Fibroblast of pulmonary artery (primary cell): ENCODE measurements around the gene HIPK2.
A peak's percentile ranks its signal among the peaks of the same experiment; 100 is the strongest.

Experiments used
- DNase-seq: peaks from one replicate; pipeline ENCODE4 v3.0.0-alpha.2; 2010; ENCODE audit warnings: low read depth
- H3K4me3 ChIP-seq: replicated peaks from 2 replicates; pipeline ENCODE4 v1.5.1; 2011; ENCODE audit warnings: low read depth, mild to moderate bottlenecking, control low read depth, low read length, moderate library complexity
- TF ChIP-seq, protein P1 (sequence below): IDR thresholded peaks from 2 replicates; pipeline ENCODE4 v1.5.1; 2011; ENCODE audit warnings: mild to moderate bottlenecking, control low read depth, low read length, inconsistent platforms; ENCODE audit errors: missing control alignments

Gene HIPK2

GRCh38 chr7:139711991-139712743 lies 65.6 kb downstream of the HIPK2 start:
- no peak overlapping the region for H3K4me3 ChIP-seq
- TF ChIP-seq, protein P1, sequence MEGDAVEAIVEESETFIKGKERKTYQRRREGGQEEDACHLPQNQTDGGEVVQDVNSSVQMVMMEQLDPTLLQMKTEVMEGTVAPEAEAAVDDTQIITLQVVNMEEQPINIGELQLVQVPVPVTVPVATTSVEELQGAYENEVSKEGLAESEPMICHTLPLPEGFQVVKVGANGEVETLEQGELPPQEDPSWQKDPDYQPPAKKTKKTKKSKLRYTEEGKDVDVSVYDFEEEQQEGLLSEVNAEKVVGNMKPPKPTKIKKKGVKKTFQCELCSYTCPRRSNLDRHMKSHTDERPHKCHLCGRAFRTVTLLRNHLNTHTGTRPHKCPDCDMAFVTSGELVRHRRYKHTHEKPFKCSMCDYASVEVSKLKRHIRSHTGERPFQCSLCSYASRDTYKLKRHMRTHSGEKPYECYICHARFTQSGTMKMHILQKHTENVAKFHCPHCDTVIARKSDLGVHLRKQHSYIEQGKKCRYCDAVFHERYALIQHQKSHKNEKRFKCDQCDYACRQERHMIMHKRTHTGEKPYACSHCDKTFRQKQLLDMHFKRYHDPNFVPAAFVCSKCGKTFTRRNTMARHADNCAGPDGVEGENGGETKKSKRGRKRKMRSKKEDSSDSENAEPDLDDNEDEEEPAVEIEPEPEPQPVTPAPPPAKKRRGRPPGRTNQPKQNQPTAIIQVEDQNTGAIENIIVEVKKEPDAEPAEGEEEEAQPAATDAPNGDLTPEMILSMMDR = no peak

DNA sequence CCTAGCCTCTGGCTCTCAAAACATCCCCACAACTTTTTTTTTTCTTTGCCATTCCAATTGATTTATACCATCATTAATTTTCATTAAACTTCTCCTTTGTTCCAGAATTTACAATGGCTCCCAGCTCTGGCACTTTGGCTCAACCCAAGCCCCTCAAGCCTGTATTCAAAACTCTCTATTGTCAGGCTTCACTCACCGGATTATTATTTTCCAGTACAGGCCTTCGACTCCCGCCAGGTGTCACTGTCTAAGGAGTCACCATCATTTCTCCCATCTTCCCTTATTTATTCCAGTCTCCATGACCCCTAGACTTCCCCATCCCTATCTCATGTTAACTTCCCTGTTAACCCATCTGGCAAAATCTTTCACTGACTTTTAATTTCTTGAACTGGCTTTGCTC lies 67.8 kb downstream of the HIPK2 start:
- no peak for DNase-seq
- TF ChIP-seq, protein P1 = no peak

More at GRCh38 chr7:139711991-139712743, 65.6 kb downstream of the HIPK2 start:
- no peak for DNase-seq

GRCh38 chr7:139709485-139709884 lies 68.3 kb downstream of the HIPK2 start:
- no peak overlapping the region for H3K4me3 ChIP-seq
- DNase-seq = peak; percentile 19
- TF ChIP-seq, protein P1 = no peak

More for the DNA sequence above, 67.8 kb downstream of the HIPK2 start:
- H3K4me3 ChIP-seq = no peak overlapping the region

DNA sequence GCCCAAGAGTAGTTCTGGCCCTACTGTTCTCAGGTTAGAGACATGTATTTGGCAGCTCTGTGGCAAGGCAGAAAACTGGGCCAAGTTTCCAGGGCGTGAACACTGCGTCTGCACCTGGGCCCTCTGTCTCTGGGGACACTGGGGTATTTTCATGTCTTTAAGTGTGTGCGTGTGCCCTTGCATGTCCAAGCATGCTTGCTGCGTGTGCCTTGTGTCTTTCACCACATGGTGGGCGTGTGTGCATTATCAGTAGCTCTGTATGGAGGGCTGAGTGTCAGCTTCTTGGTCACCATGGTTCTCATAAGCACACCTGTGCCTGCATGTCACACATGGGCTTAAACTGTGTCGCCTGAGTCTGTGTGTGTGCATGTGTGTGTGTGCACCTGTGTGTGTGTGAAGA lies 69.3 kb downstream of the HIPK2 start:
- DNase-seq = no peak
- TF ChIP-seq, protein P1 = no peak
- no peak overlapping the region for H3K4me3 ChIP-seq

- no peak for DNase-seq
- TF ChIP-seq, protein P1 = no peak
- H3K4me3 ChIP-seq = no peak overlapping the region
These were observed 71.0 kb downstream of the HIPK2 start for GRCh38 chr7:139706837-139707236.

DNA sequence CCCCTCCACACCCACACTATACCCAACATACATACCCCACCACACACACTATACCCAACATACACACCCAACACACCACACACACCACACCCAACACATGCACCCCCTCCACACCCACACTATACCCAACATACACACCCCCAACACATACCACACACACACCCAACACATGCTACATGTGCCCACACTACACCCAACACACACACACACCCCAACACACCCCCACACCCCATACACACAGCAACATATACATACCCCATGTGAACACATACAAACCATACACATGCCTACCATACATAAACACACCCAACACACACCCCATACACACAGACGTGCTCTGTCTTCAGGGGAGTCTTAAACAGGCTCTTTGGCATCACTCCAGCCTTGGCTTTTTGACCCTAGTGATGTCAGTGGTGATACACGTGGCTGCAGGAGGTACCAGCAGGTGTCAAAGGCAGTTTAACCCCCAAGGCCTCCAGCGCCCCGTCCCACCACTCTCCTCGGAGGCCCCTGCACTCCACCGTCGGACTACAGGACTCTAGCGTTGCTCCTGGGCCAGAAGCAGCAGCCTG lies 73.4 kb downstream of the HIPK2 start:
- no peak for DNase-seq

More for the DNA sequence above, 73.4 kb downstream of the HIPK2 start:
- no peak overlapping the region for H3K4me3 ChIP-seq
- TF ChIP-seq, protein P1 = no peak
